ENCODE results near the gene LITAF.

GRCh38 chr16:11612665-11613025 lies 25.9 kb upstream of the LITAF start:
- TF ChIP-seq RAD21 (IDR thresholded peaks at IDR 0.05; ENCODE audit: low read depth) (no peak), POLR2AphosphoS5 (IDR thresholded peaks at IDR 0.05; ENCODE audit: low read depth, low read length) (no peak), CTCF (IDR thresholded peaks at IDR 0.05 in 2 of 3, conservative IDR thresholded peaks at IDR 0.05 in 1 of 3; ENCODE audit: borderline replicate concordance in 1 of 3, insufficient read depth in 1 of 3, low read depth in 2 of 3, low read length in 2 of 3) (no peak), CEBPB (IDR thresholded peaks at IDR 0.05; ENCODE audit: low read depth) (no peak)
- TF ChIP-seq, protein P1, sequence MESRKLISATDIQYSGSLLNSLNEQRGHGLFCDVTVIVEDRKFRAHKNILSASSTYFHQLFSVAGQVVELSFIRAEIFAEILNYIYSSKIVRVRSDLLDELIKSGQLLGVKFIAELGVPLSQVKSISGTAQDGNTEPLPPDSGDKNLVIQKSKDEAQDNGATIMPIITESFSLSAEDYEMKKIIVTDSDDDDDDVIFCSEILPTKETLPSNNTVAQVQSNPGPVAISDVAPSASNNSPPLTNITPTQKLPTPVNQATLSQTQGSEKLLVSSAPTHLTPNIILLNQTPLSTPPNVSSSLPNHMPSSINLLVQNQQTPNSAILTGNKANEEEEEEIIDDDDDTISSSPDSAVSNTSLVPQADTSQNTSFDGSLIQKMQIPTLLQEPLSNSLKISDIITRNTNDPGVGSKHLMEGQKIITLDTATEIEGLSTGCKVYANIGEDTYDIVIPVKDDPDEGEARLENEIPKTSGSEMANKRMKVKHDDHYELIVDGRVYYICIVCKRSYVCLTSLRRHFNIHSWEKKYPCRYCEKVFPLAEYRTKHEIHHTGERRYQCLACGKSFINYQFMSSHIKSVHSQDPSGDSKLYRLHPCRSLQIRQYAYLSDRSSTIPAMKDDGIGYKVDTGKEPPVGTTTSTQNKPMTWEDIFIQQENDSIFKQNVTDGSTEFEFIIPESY (IDR thresholded peaks at IDR 0.05; ENCODE audit: extremely low read depth, insufficient replicate concordance, low read length): no peak
- TF ChIP-seq, protein P2, sequence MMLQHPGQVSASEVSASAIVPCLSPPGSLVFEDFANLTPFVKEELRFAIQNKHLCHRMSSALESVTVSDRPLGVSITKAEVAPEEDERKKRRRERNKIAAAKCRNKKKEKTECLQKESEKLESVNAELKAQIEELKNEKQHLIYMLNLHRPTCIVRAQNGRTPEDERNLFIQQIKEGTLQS (IDR thresholded peaks at IDR 0.05): no peak

All from HCT116 (cell line).